A549 treated with Mapracorat at 1 μM for 4 hours (cell line): ENCODE data around the gene CRLF1. TPM values are rescaled to one million over a fixed set of nuclear protein-coding genes. Genes with fewer than 3 reads are reported as not detected.

ENCODE experiments used
- total RNA-seq: library from RNA; stranded (reverse); fragments of 200-300 nt; extraction: Qiagen RNA extraction; gene quantifications from 5 replicates; pipeline ENCODE4 v1.2.3, GENCODE V29; 2022

The CRLF1 gene
- 3.0 to 7.7 TPM (median 5.0 TPM) in 5 replicates for total RNA-seq

GRCh38 chr19:18606281-18607225 lies at the start of gene CRLF1:
CRLF1 (minus strand) TSS chr19:18606799; CDS start chr19:18606656, 143 bp downstream.

GRCh38 chr19:18636969-18637629 lies 30.5 kb upstream of the CRLF1 start, which contains the start of gene KLHL26:
KLHL26 (plus strand) TSS chr19:18637028; CDS start chr19:18637055, 27 bp downstream.

DNA sequence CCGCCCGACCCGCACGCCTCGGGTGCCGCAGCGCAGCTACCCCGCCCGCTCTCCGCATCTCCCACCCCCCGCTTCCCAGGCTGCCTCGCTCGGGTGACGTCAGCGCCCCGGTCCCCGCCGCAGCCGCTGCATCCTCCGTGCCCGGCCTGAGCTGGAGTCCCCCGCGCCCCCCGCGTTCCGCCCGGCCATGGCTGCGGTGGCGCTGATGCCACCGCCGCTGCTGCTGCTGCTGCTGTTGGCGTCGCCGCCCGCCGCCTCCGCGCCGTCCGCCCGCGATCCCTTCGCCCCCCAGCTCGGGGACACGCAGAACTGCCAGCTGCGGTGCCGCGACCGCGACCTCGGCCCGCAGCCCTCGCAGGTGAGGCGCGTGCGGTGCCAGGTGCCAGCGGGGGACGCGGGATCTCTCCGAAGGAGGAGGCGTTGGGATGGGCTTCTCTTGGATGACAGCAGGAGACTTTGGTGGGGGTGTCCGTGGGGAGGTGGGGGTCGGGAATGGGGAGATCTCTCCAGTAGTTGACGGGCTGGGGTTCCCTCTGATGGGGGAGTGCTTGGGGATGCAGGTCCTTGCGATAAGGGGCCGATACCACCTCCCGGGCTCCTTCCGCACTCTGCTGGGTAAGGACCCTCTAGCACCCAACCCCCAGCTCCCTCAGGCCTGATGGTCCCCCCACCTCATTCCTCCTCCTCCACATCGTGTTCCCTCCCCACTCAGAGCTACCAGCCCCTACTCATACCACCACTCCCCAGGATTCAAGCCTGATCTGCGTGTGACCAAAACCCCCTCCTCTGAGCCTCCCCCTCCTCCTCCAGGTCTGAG lies 6.4 kb upstream of the CRLF1 start, which contains the start of gene TMEM59L:
Gene TMEM59L (plus strand): TSS at position 99 of the 817 bp plus-strand sequence. CDS start 89 bp downstream, at position 188.

DNA sequence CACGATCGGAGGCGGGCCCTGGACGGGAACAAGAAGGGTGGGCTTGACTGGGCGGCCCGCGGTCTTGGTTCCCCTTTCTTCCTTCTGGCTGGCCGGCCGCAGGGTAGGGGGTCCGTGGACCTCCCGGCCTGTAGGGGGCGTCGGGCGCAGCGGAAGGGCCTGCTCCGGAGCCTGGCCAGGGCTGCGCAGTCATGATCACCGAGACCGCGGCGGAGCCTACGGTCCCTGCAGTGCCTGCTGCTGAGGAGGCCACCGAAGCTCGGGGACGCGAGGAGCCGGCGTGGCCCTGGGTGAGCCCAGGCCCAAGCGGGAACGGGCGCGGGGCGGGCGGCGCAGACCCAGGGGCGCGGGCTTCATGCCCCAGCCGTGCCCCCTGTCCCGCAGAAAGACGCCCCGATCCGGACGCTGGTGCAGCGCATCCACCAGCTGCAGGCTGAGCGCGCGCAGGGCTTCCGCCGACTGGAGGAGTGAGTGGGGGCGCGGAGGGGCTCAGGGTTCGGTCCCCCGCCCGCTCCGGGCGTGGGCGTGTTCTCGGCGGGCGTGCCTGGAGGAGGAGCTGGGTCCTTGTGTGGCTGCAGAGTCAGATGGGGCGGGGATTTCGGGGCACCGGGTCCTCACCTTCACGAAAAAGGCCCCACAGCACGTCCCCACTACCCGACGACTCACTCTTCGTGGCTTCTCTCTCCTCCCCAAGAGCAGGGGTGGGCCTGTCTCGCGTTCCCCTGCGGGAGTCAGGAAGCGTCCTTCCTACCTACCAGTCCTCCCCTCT lies 17.8 kb downstream of the CRLF1 start, which contains the start of gene REX1BD:
Gene REX1BD (plus strand): TSS at position 188 of the 769 bp plus-strand sequence. CDS start 4 bp downstream, at position 192.

GRCh38 chr19:18571564-18572344 lies 34.8 kb downstream of the CRLF1 start, which contains the start of gene UBA52:
UBA52 (plus strand) TSS chr19:18571857; CDS start chr19:18573301, 1,444 bp downstream.

GRCh38 chr19:18557411-18558201 lies 49.0 kb downstream of the CRLF1 start, which contains the start of gene KXD1:
KXD1 (plus strand) TSS chr19:18557870; CDS start chr19:18562057, 4,187 bp downstream.

Other genes with a start within 250 kb of the CRLF1 start
- 14.5 to 31.3 TPM (median 24.7 TPM) in 5 replicates for gene GDF15, start 220.6 kb downstream of the CRLF1 start, total RNA-seq
- gene LRRC25, start 209.2 kb downstream of the CRLF1 start, total RNA-seq = 0.06 TPM in 1 of 5 replicates, not detected in the others
- gene SSBP4, start 187.4 kb downstream of the CRLF1 start, total RNA-seq = 36.0 to 47.5 TPM (median 45.6 TPM) in 5 replicates
- 30.5 to 45.1 TPM (median 41.8 TPM) in 5 replicates for gene ISYNA1, start 168.7 kb downstream of the CRLF1 start, total RNA-seq
- 3.8 to 6.0 TPM (median 5.3 TPM) in 5 replicates for gene ELL, start 84.7 kb downstream of the CRLF1 start, total RNA-seq
- 119 to 157 TPM (median 147 TPM) in 5 replicates for gene FKBP8, start 63.2 kb downstream of the CRLF1 start, total RNA-seq
- 90.2 to 103 TPM (median 98.8 TPM) in 5 replicates for gene KXD1, start 48.9 kb downstream of the CRLF1 start, total RNA-seq
- gene UBA52, start 34.9 kb downstream of the CRLF1 start, total RNA-seq = 1,110 to 1,215 TPM (median 1,145 TPM) in 5 replicates
- 40.4 to 62.8 TPM (median 60.6 TPM) in 5 replicates for gene REX1BD, start 18.0 kb downstream of the CRLF1 start, total RNA-seq
- gene TMEM59L, start 6.1 kb upstream of the CRLF1 start, total RNA-seq = 4.8 to 7.3 TPM (median 6.5 TPM) in 5 replicates
- 2.6 to 5.3 TPM (median 3.7 TPM) in 5 replicates for gene KLHL26, start 30.2 kb upstream of the CRLF1 start, total RNA-seq
- gene CRTC1, start 76.9 kb upstream of the CRLF1 start, total RNA-seq = 2.5 to 4.6 TPM (median 4.1 TPM) in 5 replicates
- gene COMP, start 184.5 kb upstream of the CRLF1 start, total RNA-seq = 0.07 to 0.23 TPM (median 0.14 TPM) in 5 replicates
- gene UPF1, start 225.2 kb upstream of the CRLF1 start, total RNA-seq = 32.6 to 42.3 TPM (median 41.1 TPM) in 5 replicates